NCI-H1417 treated with DMSO at 0.1 percent for 48 hours (cell line): Measurements from ENCODE around the gene SAV1.
"Not testable (repeated sequence)": the region's sequence is repeated elsewhere in the genome, so short reads cannot be mapped to it uniquely, and the experiment has no call there.

Experiments used
- DNase-seq: peaks from one replicate; lab custom pipeline; 2025; lab: John Stamatoyannopoulos, UW

SAV1 gene

GRCh38 chr14:50665300-50665699 is 2.8 kb downstream of the SAV1 start:
- DNase-seq, result not testable (repeated sequence)

- DNase-seq, result not testable (repeated sequence)
Measured at GRCh38 chr14:50664579-50664978, 3.5 kb downstream of the SAV1 start.

DNA sequence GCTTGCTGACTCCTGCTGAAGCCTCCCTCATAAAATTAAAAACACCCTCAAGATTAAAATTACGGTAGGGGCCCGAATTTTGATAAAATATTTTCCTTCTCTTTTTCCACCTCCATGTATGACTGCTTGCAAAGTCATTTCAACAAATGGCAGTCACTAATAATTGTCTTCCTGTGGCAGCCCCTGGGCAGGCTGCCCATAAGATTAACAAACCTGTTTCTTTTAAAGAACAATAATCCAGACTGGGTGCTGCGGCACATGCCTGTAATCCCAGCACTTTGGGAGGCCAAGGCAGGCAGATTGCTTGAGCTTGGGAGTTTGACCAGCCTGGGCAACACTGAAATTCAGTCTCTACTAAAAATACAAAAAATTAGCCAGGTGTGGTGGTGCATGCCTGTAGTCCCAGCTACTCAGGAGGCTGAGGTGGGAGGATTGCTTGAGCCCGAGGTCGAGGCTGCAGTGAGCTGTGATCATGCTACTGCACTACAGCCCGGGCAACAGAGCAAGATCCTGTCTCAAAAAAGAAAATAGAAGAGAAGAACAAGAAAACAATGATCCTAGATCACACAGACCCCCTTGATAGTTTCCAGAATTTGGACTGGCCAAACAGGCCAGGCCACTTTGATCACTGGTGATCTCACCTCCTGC is 8.7 kb downstream of the SAV1 start:
- no peak for DNase-seq

- no peak for DNase-seq
Measured at GRCh38 chr14:50658203-50658602, 9.9 kb downstream of the SAV1 start.

- no peak for DNase-seq
Measured at GRCh38 chr14:50657753-50658152, 10.4 kb downstream of the SAV1 start.

DNA sequence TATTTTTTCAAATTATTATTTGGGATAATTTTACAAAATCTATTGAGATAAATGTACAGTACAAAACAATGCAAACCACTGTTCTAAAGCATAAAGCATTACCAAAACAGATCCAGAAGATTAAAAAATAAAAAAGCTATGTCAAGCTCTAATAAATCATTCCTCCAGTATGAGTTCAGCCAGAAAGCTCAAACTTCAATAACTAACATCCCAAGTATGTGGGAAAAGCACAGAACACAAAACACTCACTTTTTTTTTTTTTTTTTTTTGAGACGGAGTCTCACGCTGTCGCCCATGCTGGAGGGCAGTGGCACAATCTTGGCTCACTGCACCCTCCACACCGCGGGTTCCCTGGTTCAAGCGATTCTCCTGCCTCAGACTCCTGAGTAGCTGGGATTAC is 11.3 kb downstream of the SAV1 start:
- no peak for DNase-seq

GRCh38 chr14:50649691-50650090 is 18.4 kb downstream of the SAV1 start:
- DNase-seq, result no peak

GRCh38 chr14:50647753-50648152 is 20.4 kb downstream of the SAV1 start:
- DNase-seq, result no peak

GRCh38 chr14:50647282-50647681 is 20.8 kb downstream of the SAV1 start:
- DNase-seq, result no peak

- DNase-seq, result no peak
Measured at GRCh38 chr14:50635141-50635540, 33.0 kb downstream of the SAV1 start.

GRCh38 chr14:50633954-50634353 is 34.2 kb downstream of the SAV1 start:
- DNase-seq, result no peak

GRCh38 chr14:50631408-50631821 is 36.7 kb downstream of the SAV1 start:
- DNase-seq, result no peak

DNA sequence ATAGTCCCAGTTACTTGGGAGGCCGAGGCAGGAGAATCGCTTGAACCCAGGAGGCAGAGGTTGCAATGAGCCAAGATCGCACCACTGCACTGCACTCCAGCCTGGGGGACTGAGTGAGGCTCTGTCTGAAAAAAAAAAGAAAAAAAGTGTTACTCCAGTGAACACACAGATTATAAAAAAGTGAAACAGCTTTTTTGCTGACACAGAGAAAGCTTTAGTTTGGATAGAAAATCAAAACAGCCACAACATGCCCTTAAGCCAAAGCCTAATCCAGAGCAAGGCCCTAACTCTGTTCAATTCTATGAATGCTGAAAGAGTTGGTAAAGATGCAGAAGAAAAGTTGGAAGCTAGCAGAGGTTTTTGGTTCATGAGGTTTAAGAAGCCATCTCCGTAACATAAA is 43.2 kb downstream of the SAV1 start:
- DNase-seq, result not testable (repeated sequence)

GRCh38 chr14:50624447-50624846 is 43.7 kb downstream of the SAV1 start:
- no peak for DNase-seq

- no peak for DNase-seq
Measured at GRCh38 chr14:50622978-50623377, 45.1 kb downstream of the SAV1 start.

DNA sequence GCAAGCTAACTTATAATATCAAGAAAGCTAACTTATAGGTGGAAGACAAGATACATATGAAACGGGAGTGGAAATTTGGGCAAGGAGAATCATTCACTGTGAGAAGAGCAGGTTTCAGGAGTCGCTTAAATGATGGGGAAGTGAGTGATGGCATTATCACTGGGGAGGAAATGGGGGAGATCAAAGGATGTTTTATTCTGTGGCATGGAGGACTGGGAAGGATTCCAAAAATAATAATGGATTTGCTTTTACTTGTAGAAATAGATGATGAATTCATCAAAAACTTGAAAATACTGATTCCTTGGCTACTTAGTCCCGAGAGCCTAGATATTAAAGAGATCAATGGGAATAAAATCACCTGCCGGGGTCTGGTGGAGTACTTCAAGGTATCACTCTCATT is 47.8 kb downstream of the SAV1 start:
- no peak for DNase-seq

- no peak for DNase-seq
Measured at GRCh38 chr14:50619569-50620141, 48.5 kb downstream of the SAV1 start.

GRCh38 chr14:50616275-50616674 is 51.8 kb downstream of the SAV1 start:
- no peak for DNase-seq

GRCh38 chr14:50615552-50615951 is 52.6 kb downstream of the SAV1 start:
- DNase-seq, result no peak

DNA sequence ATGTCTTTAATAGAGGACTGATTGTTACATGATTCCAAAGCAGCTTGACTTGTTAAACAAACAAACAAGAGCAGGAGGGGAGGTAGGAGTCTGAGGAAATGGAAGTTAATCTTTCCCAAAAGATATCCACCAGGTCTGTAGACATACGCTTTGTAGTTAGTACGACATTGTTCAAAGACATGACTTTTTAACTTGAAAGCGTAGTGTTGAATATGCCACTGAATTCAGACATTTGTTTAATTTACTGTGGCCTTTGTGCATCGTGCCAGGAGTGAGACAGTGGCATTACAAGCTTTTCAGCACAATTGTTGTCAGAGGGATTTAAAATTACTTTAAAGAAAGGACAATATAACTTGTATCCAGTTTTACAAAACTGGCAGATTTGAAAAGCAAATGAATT is 53.0 kb downstream of the SAV1 start:
- no peak for DNase-seq

- DNase-seq, result no peak
Measured at GRCh38 chr14:50612806-50613205, 55.3 kb downstream of the SAV1 start.

DNA sequence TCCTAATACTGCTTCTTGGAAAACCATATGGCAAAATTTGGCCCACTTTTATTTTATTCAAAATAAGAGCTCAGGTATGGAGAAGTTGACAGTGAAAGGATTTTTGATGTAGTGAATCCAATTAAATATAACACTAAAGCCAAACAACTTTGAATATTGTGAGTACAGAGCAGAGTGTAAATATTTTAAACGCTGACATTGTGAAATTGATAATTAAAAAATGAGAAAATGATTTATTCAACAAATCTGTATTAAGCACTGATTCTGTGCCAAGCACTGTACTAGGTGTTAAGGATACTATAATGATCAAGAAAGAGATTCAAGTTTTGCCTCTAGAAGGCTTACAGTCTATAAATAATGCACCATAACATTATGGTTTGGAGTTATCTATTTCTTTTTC is 57.6 kb downstream of the SAV1 start:
- DNase-seq, result no peak

DNA sequence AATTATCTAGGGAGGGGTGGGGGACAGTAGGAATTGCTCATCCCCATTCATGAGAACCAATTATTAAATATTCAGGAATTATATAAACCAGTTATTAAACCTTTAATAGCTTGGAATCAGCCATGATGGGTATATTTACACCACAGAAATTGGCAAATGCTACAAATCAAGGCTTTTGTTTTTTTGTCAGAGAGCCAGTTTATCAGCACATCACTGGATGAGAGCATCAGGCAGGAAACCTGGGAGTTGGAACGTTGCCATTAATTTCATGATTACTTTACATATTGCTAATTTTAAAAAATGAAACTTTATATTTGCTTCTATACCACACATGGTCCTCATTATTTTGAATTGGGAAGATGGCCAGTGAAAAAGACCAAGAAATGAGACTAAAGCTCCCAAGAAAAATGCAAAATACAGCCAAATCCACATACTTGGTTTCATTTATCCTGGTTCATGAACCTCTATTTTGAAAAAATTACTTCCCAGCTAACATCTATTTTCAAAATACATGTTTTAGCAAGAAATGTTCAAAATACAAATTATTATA is 59.7 kb downstream of the SAV1 start:
- no peak for DNase-seq

DNA sequence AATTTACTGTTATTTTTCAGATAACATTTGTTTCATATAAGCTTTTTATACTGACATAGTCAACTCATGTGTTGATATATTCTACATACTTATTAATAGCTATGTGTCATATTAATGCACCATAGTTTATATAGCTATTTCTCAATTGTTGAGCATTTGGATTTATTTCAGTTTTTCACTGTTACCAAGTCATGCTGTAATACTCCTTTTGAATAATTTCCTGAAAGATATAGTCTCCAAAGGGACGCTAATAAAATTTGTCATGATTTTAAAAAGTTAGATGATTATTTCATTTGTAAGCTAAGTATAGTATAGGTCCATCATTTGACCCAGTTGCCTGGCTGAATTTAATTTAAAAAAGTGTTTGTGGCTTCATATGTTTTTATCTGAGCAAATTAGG is 60.3 kb downstream of the SAV1 start:
- no peak for DNase-seq
